Stimulated activated CD8-positive, alpha-beta memory T cell treated with anti-CD3 and anti-CD28 coated beads, Interleukin-15, amount 100 ng/mL, for 1 hour (primary cell): Measurements from ENCODE around the gene HEATR5A.
"Not testable (repeated sequence)": the region's sequence is repeated elsewhere in the genome, so short reads cannot be mapped to it uniquely, and the experiment has no call there.

Experiments used
- DNase-seq: peaks from one replicate; pipeline ENCODE4 v3.0.0-alpha.2; 2020; ENCODE audit warnings: low read depth

Gene HEATR5A

GRCh38 chr14:31280871-31281220, 139.5 kb downstream of the HEATR5A start:
- no peak for DNase-seq

- DNase-seq: no peak
Observed at GRCh38 chr14:31280132-31280870, 140.0 kb downstream of the HEATR5A start.

- DNase-seq: no peak
Observed at GRCh38 chr14:31278883-31279282, 141.5 kb downstream of the HEATR5A start.

- no peak for DNase-seq
Observed at GRCh38 chr14:31277085-31277484, 143.3 kb downstream of the HEATR5A start.

- DNase-seq: not testable (repeated sequence)
Observed at GRCh38 chr14:31276417-31276816, 143.9 kb downstream of the HEATR5A start.

- DNase-seq: no peak
Observed at GRCh38 chr14:31275731-31276130, 144.6 kb downstream of the HEATR5A start.

- DNase-seq: no peak
Observed at GRCh38 chr14:31271648-31272047, 148.7 kb downstream of the HEATR5A start.

GRCh38 chr14:31270196-31270772, 150.1 kb downstream of the HEATR5A start:
- no peak for DNase-seq

GRCh38 chr14:31269634-31270195, 150.6 kb downstream of the HEATR5A start:
- no peak for DNase-seq

GRCh38 chr14:31268216-31268615, 152.1 kb downstream of the HEATR5A start:
- DNase-seq: no peak

- no peak for DNase-seq
Observed at GRCh38 chr14:31266437-31267331, 153.7 kb downstream of the HEATR5A start.

GRCh38 chr14:31265701-31266398, 154.5 kb downstream of the HEATR5A start:
- no peak for DNase-seq

- no peak for DNase-seq
Observed at GRCh38 chr14:31263485-31264133, 156.7 kb downstream of the HEATR5A start.

GRCh38 chr14:31261859-31262731, 158.3 kb downstream of the HEATR5A start:
- no peak for DNase-seq

- DNase-seq: no peak
Observed at GRCh38 chr14:31261523-31261858, 158.9 kb downstream of the HEATR5A start.

- DNase-seq: not testable (repeated sequence)
Observed at GRCh38 chr14:31259040-31259435, 161.3 kb downstream of the HEATR5A start.

GRCh38 chr14:31258427-31259039, 161.8 kb downstream of the HEATR5A start:
- DNase-seq: no peak

GRCh38 chr14:31257554-31258426, 162.6 kb downstream of the HEATR5A start:
- DNase-seq: not testable (repeated sequence)

- no peak for DNase-seq
Observed at GRCh38 chr14:31257244-31257553, 163.2 kb downstream of the HEATR5A start.
